ENCODE measurements around the gene STX8.
"Not testable (repeated sequence)": the region's sequence is repeated elsewhere in the genome, so short reads cannot be mapped to it uniquely, and the experiment has no call there.

The STX8 gene

DNA sequence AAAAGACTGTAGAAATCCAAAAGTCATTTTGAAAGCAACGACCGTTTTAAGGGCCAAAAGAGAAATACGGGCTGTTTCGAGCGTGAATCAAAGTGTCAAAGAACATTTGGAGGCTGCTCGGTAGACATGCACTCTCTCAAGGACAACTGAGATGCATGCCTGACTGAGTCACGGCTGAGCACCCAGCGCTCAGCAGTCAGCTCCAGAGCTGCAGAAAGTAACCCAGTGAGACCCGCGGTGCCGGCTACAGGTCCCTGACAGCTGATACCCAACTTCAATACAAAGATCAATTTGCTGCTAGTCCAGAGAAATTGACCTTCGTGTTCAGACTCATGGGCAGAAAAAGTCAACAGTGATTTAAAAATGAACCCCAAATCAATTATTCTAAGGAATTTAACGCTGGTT is 214.9 kb downstream of the STX8 start:
- ChIA-PET CTCF (interaction anchor here (0.7 kb wide), 1 partner anchor 467 kb away, joined by 3 read pairs; no protein-coding TSS in a partner anchor), POLR2A (ENCODE audit: low non-redundant PET) (no interaction called here)
- TF ChIP-seq, protein P1, sequence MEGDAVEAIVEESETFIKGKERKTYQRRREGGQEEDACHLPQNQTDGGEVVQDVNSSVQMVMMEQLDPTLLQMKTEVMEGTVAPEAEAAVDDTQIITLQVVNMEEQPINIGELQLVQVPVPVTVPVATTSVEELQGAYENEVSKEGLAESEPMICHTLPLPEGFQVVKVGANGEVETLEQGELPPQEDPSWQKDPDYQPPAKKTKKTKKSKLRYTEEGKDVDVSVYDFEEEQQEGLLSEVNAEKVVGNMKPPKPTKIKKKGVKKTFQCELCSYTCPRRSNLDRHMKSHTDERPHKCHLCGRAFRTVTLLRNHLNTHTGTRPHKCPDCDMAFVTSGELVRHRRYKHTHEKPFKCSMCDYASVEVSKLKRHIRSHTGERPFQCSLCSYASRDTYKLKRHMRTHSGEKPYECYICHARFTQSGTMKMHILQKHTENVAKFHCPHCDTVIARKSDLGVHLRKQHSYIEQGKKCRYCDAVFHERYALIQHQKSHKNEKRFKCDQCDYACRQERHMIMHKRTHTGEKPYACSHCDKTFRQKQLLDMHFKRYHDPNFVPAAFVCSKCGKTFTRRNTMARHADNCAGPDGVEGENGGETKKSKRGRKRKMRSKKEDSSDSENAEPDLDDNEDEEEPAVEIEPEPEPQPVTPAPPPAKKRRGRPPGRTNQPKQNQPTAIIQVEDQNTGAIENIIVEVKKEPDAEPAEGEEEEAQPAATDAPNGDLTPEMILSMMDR (conservative IDR thresholded peaks at IDR 0.05; ENCODE audit: low read depth), result no peak
- no peak overlapping the region for H3K27ac ChIP-seq
- no peak for DNase-seq (ENCODE audit: low spot score)

DNA sequence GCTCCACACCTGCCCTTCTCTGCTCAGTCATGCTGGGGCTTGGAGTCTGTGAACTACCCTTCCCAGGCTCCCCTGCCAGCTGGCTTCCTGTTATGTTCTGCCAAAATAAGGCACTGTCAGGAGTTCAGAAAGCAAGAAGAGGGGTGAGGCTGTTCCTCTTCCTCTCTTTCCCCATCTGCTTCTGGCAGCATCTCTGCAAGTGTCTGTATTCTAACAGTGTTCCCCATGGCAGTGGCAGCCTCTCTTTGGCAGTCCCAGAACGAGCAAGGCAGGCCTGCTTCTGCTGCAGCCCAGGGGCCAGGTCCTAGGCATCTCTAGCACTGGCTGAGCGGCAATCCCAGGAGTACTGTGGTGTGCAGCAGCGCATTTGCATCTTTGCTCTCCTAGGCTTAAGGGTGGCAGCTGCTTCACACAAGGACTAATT is 219.1 kb downstream of the STX8 start:
- DNase-seq (ENCODE audit: low spot score), result no peak
- TF ChIP-seq, protein P1 (conservative IDR thresholded peaks at IDR 0.05; ENCODE audit: low read depth), result no peak
- POLR2A ChIA-PET (ENCODE audit: low non-redundant PET), result no interaction called here
- H3K27ac ChIP-seq, result no peak overlapping the region
- CTCF ChIA-PET, result no interaction called here

DNA sequence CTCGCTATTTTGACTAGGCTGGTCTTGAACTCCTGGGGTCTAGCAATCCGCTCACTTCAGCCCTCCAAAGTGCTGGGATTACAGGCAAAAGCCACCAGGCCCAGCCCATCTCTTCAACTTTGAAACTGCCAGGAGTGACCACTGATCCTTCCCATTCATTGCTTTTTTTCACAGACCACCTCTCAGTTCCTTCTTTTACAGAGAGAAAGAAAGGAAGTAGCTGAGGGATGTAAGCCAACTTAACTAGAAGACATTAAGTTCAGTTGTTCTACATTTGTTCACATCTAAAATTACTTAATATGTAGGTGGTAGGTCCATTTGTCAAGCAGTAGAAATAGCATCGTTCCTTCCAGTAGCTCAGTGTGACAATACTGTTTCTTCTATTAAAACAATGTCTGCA is 219.8 kb downstream of the STX8 start:
- H3K27ac ChIP-seq, result no peak overlapping the region
- POLR2A ChIA-PET (ENCODE audit: low non-redundant PET), result no interaction called here
- DNase-seq (ENCODE audit: low spot score), result no peak
- CTCF ChIA-PET, result no interaction called here
- TF ChIP-seq, protein P1 (conservative IDR thresholded peaks at IDR 0.05; ENCODE audit: low read depth), result no peak

DNA sequence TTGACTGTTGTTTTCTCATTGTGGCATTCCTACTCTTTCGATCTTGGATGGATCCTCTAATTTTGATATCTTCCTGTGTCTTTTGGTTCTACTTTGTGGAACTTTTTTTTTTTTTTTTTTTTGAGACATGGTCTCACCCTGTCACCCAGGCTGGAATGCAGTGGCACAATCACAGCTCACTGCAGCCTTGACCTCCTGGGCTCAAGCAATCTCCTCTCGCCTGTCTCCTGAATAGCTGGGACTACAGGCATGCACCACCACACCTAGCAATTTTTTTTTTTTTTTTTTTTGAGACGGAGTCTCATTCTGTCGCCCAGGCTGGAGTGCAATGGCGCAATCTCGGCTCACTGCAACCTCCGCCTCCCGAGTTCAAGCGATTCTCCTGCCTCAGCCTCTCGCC is 220.4 kb downstream of the STX8 start:
- DNase-seq (ENCODE audit: low spot score); H3K27ac ChIP-seq; POLR2A ChIA-PET (ENCODE audit: low non-redundant PET); CTCF ChIA-PET: not testable (repeated sequence)

DNA sequence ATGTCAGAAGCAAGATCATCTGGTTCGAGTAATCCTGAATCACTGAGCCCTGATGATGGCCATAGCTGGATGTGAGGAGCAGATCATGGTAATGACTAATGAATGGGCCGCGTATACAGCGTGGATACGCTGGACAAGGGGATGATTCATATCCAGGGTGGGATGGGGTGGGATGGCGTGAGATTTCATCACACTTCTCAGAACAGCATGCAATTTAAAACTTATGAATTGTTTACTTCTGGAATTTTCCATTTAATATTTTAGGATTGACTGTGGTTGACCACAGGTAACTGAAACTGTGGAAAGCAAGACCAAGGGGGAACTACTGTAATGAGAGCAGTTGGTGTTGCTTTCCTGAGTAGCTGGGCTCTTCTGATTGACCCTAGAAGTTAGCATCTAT is 225.5 kb downstream of the STX8 start:
- DNase-seq (ENCODE audit: low spot score), result peak; percentile 52
- ChIA-PET CTCF (interaction anchor here (0.5 kb wide), 1 partner anchor 162 kb away, joined by 7 read pairs; no protein-coding TSS in a partner anchor), POLR2A (ENCODE audit: low non-redundant PET) (no interaction called here)
- H3K27ac ChIP-seq, result no peak overlapping the region
- TF ChIP-seq, protein P1 (conservative IDR thresholded peaks at IDR 0.05; ENCODE audit: low read depth), result no peak

DNA sequence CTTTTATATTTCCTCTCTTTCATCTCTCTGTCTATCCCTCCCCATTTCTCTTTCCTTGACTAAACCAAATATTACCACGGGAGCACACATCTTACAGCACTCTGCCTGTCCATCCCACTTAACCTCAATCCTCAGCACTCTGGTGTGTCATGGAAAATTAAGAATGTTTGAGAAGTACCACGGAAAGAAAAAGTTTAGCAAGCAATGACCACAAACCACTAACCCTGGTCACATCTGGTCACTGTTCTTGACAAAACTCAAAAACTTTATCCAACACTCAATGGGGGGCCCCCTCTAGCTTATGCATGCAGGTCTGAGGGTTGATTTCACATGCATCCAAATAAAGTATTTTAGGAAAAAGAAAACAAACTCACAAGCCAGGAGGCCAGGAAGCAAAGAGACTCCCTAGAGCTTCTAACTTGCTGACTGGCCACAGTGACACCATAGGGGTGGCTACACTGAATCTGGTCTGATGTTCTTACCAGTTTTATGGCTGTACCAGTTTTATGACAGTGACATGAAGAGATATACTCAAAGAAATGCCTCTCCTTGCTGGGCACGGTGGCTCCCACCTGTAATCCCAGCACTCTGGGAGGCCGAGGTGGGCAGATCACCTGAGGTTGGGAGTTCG is 229.2 kb downstream of the STX8 start:
- DNase-seq (ENCODE audit: low spot score), result no peak
- H3K27ac ChIP-seq, result no peak overlapping the region
- ChIA-PET POLR2A (ENCODE audit: low non-redundant PET) (no interaction called here), CTCF (interaction anchor here (0.6 kb wide), 1 partner anchor 400 kb away, joined by 4 read pairs; no protein-coding TSS in a partner anchor)
- TF ChIP-seq, protein P1 (conservative IDR thresholded peaks at IDR 0.05; ENCODE audit: low read depth), result no peak

DNA sequence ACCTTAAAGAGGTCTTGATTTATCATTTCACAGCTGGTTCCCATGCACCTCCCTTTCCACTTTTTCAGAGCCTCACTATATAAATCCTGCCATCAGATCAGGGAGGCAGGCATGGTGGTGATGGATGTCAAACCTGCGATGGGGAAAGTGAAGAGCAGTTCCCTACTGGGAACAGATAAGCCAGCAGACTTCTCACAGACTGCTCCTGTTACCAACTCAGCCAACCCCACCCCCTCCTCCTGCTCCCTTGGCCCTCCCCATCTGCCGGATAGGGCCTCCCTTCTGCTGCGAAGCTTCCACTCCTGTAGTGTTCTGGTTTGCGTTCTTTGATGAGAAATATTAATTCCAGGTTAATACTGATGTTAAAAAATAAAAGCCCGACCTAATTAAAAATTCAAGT is 232.1 kb downstream of the STX8 start:
- DNase-seq (ENCODE audit: low spot score), result no peak
- TF ChIP-seq, protein P1 (conservative IDR thresholded peaks at IDR 0.05; ENCODE audit: low read depth), result no peak
- ChIA-PET POLR2A (ENCODE audit: low non-redundant PET) (no interaction called here), CTCF (interaction anchor here (0.6 kb wide), 1 partner anchor 528 kb away, joined by 3 read pairs; no protein-coding TSS in a partner anchor)
- H3K27ac ChIP-seq, result no peak overlapping the region
